ENCODE results near the gene NT5DC2.

NT5DC2 gene

DNA sequence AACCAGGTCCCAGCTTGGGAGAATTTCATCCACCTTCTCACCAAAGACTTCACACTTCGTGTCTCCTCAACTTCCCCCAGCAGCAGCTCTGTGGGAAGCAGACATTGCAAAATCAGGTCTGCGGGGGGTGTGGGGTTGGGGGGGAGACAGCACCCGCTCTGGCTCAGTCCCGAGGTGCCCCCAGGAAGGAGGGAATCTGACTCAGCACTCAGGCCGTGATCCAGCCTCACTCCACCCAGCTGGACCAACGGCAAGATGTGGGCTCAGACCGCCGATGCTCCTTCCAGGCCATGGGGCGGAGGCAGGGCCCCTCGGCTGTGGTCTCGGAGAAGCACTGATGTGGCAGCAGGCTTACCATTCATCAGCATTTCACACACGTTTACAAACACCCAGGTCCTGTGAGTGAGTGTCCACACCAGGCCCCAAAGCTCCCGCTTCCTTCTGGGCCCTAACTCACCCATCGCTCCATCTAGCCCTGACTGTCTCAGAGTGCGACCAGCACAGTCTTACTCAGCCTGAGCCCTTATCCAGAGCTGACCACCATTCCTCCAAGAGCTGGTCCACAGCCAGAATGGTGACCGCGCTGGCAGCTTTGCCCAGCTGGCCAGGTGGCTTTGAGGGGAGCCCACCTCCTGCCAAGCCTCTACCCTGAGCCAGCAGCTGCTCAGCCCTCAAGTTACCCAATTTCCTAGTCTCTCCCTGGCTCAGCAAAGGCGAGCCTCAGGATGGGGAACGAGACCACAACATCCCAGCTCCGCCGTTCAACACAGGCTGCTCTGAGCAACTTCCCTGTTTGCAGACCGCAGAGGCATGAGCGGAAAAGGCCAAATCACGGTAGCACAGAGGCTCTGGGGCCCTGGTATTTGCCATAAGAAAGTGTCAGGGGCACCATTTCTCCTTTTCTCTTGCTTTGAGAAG lies 35.3 kb downstream of the NT5DC2 start:
- Histone ChIP-seq H3K4me3 (peak overlapping the region; percentile 7), H3K27ac (peak overlapping the region in 1 of 2 donors; percentile 78)
- TF ChIP-seq CTCF (IDR thresholded peaks at IDR 0.05): no peak
- no peak for DNase-seq (ENCODE audit: low spot score)

DNA sequence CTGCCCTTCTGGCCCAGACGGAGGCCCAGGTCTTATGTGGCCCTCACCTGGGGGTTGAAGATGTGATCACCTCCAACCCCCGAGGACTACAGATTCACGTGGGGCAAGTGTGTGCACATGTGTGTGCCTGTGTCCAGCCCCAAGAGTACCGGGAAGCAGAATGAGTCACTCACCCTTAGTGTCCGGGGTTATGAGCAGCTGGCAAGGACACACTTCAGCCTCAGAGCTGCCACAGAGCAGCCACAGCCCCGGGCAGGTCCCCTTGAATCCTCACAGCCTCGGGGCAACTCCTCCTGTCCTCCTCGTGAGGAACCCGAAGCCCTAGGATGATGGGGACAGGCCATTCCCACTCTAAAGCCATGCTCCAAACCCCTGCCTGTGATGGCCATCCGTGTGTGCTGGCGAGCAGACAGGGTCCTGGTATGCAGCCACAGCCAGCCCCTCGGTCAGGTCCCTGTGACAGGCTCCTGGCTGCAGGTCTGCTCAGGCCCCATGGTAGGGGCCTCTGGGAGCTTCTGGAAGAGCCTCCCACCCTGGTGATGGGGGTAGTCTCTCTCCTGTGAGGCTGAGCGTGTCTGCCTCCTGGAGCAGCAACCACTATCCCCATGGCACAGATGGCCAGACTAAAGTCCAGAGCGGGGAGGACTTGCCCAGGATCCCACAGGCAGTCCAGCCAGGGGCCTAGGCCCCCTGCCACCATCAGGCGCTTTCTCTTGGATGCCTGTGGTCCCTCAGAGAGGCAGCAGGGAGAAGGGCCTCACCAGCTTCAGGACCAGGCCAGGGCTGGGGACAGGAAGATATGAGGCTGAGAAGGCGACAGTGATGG lies 37.7 kb downstream of the NT5DC2 start:
- DNase-seq (ENCODE audit: low spot score): no peak
- Histone ChIP-seq H3K27ac (peak overlapping the region in 1 of 2 donors; percentile 85), H3K4me3 (peak overlapping the region; percentile 65)
- TF ChIP-seq CTCF (IDR thresholded peaks at IDR 0.05): no peak

DNA sequence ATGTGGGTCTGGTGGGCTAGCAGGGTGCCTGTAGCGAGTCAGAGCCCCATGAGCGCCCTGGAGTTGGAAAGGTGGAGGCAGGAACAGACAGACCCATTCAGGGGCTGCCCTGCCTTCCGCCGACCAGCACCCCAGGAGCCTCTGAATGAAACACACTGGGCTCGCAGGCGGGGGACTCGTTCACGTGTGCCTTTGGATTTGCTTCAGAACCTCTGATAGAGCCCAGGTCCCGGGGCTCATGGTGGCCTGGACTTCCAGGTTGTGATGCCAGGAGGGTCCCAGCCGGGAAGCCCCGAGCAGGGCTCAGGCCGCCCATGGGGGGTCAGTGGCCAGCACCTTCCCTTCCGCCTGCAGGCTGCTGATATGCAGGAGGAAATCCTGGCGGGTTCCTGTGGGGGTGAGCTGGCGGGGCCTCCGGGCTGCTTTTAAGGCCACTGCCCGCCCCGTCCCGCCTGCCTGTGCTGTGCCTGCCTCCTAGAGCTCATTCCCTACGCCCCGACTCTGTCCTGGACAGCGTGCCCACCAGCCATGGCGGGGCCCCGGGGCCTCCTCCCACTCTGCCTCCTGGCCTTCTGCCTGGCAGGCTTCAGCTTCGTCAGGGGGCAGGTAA lies 38.7 kb downstream of the NT5DC2 start, which contains the start of gene STAB1:
TSS of gene STAB1 (plus strand) at position 453 of the 610 bp plus-strand sequence. CDS start at position 529, 76 bp downstream.
- H3K4me3 ChIP-seq: peak within 1 kb of the TSS; percentile 65
- peak within 1 kb of the TSS in 1 of 2 donors; percentile 85 for H3K27ac ChIP-seq
- DNase-seq (ENCODE audit: low spot score): no peak
- TF ChIP-seq CTCF (IDR thresholded peaks at IDR 0.05): no peak

DNA sequence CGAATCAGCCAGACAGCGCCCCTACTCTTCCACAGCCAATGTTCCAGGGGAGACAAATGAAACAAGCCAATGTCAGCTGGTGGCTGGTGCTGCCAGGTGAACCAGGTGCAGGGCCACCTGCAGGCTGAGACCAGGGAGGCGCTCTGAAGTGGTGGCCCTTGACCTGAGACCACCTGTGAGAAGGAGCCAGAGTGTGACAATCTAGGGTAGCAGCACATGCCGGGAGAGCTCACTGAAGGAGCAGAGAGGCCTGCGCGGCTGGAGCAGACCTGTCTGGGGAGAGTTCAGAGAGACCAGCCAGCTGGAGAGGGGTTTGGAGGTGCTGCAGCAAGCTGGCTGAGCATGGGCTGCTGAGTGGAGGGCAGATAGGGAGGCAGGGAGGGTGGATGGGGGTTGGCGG lies 39.2 kb downstream of the NT5DC2 start:
- Histone ChIP-seq H3K4me3 (peak overlapping the region; percentile 65), H3K27ac (peak overlapping the region in 1 of 2 donors; percentile 85)
- TF ChIP-seq CTCF (IDR thresholded peaks at IDR 0.05): no peak
- no peak for DNase-seq (ENCODE audit: low spot score)

GRCh38 chr3:52493232-52494017 lies 40.2 kb downstream of the NT5DC2 start:
- TF ChIP-seq CTCF (IDR thresholded peaks at IDR 0.05): no peak
- DNase-seq (ENCODE audit: low spot score): no peak
- H3K4me3 ChIP-seq: no peak overlapping the region
- peak overlapping the region in 1 of 2 donors; percentile 85 for H3K27ac ChIP-seq

- no peak for DNase-seq (ENCODE audit: low spot score)
- Histone ChIP-seq H3K27ac (peak overlapping the region in 1 of 2 donors; percentile 79), H3K4me3 (peak overlapping the region; percentile 28)
- no peak for TF ChIP-seq CTCF (IDR thresholded peaks at IDR 0.05)
These were observed 41.6 kb downstream of the NT5DC2 start for GRCh38 chr3:52492059-52492458.

Measured in coronary artery (tissue), 2 donors.